ENCODE data around the gene PFDN6. TPM values are rescaled to one million over a fixed set of nuclear protein-coding genes. Genes with fewer than 3 reads are reported as not detected.

The PFDN6 gene
- total and polyA plus RNA-seq, 9 of the 15 experiments (the other 6 are each of a cell fraction or from before 2014, with no cell fraction given), result 6.8 to 475 (median 216) TPM

DNA sequence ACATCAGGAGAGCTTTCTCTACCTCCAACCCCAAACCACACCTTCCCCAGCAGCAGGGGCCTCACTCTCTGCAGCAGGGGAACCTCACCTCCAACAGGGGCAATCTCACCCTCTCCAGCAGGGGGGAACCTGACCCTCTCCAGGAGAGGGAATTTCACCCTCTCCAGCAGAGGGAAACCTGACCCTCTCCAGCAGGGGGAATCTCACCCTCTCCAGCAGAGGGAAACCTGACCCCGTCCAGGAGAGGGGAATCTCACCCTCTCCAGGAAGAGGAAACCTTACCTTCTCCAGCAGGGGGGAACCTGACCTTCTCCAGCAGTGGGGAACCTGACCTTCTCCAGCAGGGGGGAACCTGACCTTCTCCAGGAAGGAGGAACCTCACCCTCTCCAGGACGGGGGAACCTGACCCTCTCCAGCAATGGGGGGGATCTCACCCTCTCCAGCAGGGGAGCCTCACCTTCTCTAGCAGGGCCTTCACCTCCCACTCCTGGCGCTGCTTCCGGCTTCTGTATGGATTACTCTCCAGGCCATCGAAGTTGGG, 9.4 kb upstream of the PFDN6 start (continued):
- TF ChIP-seq PRDM10 (IDR thresholded peaks at IDR 0.05; ENCODE audit: partially characterized antibody) (peak; percentile 89), ZNF431 (CRISPR knock-in tag; IDR thresholded peaks at IDR 0.05) (no peak), MTA2 (IDR thresholded peaks at IDR 0.05; ENCODE audit: low read depth) (no peak), RAD51 (IDR thresholded peaks at IDR 0.05; ENCODE audit: borderline replicate concordance, low read depth) (no peak), SETDB1 (IDR thresholded peaks at IDR 0.05; ENCODE audit: low read length) (no peak), POLR2H (tag; IDR thresholded peaks at IDR 0.05; ENCODE audit: low read depth) (no peak), C11orf30 (IDR thresholded peaks at IDR 0.05; ENCODE audit: low read depth) (no peak), CGGBP1 (CRISPR knock-in tag; IDR thresholded peaks at IDR 0.05) (no peak), CCAR2 (IDR thresholded peaks at IDR 0.05; ENCODE audit: low read depth, low read length) (0 out of 2 replicates have a peak, but pooled peaks have one; percentile 72), GTF2E2 (tag; IDR thresholded peaks at IDR 0.05) (no peak), HEY1 (CRISPR knock-in tag; IDR thresholded peaks at IDR 0.05; ENCODE audit: borderline replicate concordance) (no peak), ZNF316 (IDR thresholded peaks at IDR 0.05) (no peak), ZFPM2 (CRISPR knock-in tag; IDR thresholded peaks at IDR 0.05) (no peak), KLF10 (CRISPR knock-in tag; IDR thresholded peaks at IDR 0.05) (no peak), ZNF766 (CRISPR knock-in tag; conservative IDR thresholded peaks at IDR 0.05) (no peak)
- TF ChIP-seq, protein P1, sequence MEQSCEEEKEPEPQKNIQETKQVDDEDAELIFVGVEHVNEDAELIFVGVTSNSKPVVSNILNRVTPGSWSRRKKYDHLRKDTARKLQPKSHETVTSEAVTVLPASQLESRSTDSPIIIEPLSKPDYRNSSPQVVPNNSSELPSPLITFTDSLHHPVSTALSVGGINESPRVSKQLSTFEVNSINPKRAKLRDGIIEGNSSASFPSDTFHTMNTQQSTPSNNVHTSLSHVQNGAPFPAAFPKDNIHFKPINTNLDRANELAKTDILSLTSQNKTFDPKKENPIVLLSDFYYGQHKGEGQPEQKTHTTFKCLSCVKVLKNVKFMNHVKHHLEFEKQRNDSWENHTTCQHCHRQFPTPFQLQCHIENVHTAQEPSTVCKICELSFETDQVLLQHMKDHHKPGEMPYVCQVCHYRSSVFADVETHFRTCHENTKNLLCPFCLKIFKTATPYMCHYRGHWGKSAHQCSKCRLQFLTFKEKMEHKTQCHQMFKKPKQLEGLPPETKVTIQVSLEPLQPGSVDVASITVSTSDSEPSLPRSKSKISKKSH (CRISPR knock-in tag; IDR thresholded peaks at IDR 0.05), result no peak
- TF ChIP-seq, protein P2, sequence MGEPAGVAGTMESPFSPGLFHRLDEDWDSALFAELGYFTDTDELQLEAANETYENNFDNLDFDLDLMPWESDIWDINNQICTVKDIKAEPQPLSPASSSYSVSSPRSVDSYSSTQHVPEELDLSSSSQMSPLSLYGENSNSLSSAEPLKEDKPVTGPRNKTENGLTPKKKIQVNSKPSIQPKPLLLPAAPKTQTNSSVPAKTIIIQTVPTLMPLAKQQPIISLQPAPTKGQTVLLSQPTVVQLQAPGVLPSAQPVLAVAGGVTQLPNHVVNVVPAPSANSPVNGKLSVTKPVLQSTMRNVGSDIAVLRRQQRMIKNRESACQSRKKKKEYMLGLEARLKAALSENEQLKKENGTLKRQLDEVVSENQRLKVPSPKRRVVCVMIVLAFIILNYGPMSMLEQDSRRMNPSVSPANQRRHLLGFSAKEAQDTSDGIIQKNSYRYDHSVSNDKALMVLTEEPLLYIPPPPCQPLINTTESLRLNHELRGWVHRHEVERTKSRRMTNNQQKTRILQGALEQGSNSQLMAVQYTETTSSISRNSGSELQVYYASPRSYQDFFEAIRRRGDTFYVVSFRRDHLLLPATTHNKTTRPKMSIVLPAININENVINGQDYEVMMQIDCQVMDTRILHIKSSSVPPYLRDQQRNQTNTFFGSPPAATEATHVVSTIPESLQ (CRISPR knock-in tag; IDR thresholded peaks at IDR 0.05), result no peak
- TF ChIP-seq, protein P3, sequence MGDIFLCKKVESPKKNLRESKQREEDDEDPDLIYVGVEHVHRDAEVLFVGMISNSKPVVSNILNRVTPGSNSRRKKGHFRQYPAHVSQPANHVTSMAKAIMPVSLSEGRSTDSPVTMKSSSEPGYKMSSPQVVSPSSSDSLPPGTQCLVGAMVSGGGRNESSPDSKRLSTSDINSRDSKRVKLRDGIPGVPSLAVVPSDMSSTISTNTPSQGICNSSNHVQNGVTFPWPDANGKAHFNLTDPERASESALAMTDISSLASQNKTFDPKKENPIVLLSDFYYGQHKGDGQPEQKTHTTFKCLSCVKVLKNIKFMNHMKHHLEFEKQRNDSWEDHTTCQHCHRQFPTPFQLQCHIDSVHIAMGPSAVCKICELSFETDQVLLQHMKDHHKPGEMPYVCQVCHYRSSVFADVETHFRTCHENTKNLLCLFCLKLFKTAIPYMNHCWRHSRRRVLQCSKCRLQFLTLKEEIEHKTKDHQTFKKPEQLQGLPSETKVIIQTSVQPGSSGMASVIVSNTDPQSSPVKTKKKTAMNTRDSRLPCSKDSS (IDR thresholded peaks at IDR 0.05; ENCODE audit: low read depth, partially characterized antibody), result no peak
- TF ChIP-seq, protein P4, sequence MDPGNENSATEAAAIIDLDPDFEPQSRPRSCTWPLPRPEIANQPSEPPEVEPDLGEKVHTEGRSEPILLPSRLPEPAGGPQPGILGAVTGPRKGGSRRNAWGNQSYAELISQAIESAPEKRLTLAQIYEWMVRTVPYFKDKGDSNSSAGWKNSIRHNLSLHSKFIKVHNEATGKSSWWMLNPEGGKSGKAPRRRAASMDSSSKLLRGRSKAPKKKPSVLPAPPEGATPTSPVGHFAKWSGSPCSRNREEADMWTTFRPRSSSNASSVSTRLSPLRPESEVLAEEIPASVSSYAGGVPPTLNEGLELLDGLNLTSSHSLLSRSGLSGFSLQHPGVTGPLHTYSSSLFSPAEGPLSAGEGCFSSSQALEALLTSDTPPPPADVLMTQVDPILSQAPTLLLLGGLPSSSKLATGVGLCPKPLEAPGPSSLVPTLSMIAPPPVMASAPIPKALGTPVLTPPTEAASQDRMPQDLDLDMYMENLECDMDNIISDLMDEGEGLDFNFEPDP (CRISPR knock-in tag; IDR thresholded peaks at IDR 0.05), result no peak

All from K562 (cell line).